ENCODE data around the gene ATP6V0B. TPM values are rescaled to one million over a fixed set of nuclear protein-coding genes. Genes with fewer than 3 reads are reported as not detected.

Gene ATP6V0B
- total RNA-seq, 1 experiment from 2014 or later = 241 TPM

GRCh38 chr1:43982808-43983207, 8.0 kb downstream of the ATP6V0B start:
- intact Hi-C loops (cut with micrococcal nuclease) = no loop called here
- no peaks in the 10 kb centered on the region for H3K9me2 ChIP-seq (replicated peaks; ENCODE audit: low read length)
- no peaks in the 10 kb centered on the region for H3K9me3 ChIP-seq (ENCODE audit: low read length)
- H3K27ac ChIP-seq (ENCODE audit: low read length) = no peak overlapping the region
- no peaks in the 10 kb centered on the region for H3K27me3 ChIP-seq (ENCODE audit: low read length)
- no peak overlapping the region for H3K4me3 ChIP-seq (ENCODE audit: low read length)
- ATAC-seq (no peak), DNase-seq (no peak)
- no peak overlapping the region for H2AFZ ChIP-seq (ENCODE audit: low read length)
- H4K20me1 ChIP-seq (ENCODE audit: low read length) = 0 out of 2 replicates have a peak, but pooled peaks cover 1% of the 10 kb centered on the region
- H3F3A ChIP-seq (ENCODE audit: low read length, unreplicated experiment) = no peaks in the 10 kb centered on the region
- POLR2A ChIA-PET (ENCODE audit: unreplicated experiment) = no interaction called here
- H3K9ac ChIP-seq (ENCODE audit: low read length) = no peak overlapping the region
- H3K79me2 ChIP-seq (ENCODE audit: low read length) = peaks cover 53% of the 10 kb centered on the region
- H3K4me2 ChIP-seq (ENCODE audit: low read length) = no peak overlapping the region
- BruUV-seq (replicated peaks) = no TSS peak
- TF ChIP-seq CTCF (conservative IDR thresholded peaks at IDR 0.05; ENCODE audit: low read depth, low read length) = no peak
- peaks cover 10% of the 10 kb centered on the region; the same call in 1 of the 2 replicates for H3K36me3 ChIP-seq (ENCODE audit: low read depth, low read length)
- peaks cover 26% of the 10 kb centered on the region for H3K4me1 ChIP-seq (ENCODE audit: insufficient read depth, low read length)
- CTCF ChIA-PET = no interaction called here

GRCh38 chr1:43983253-43983899, 8.6 kb downstream of the ATP6V0B start:
- Histone ChIP-seq H3K9ac (ENCODE audit: low read length) (no peak overlapping the region), H3K4me3 (ENCODE audit: low read length) (no peak overlapping the region), H3K9me3 (ENCODE audit: low read length) (no peaks in the 10 kb centered on the region), H3K36me3 (ENCODE audit: low read depth, low read length) (peaks cover 9% of the 10 kb centered on the region; the same call in 1 of the 2 replicates), H3K79me2 (ENCODE audit: low read length) (peaks cover 48% of the 10 kb centered on the region), H3K4me1 (ENCODE audit: insufficient read depth, low read length) (peaks cover 20% of the 10 kb centered on the region), H4K20me1 (ENCODE audit: low read length) (no peaks in the 10 kb centered on the region), H2AFZ (ENCODE audit: low read length) (no peak overlapping the region), H3K4me2 (ENCODE audit: low read length) (no peak overlapping the region), H3F3A (ENCODE audit: low read length, unreplicated experiment) (no peaks in the 10 kb centered on the region), H3K9me2 (replicated peaks; ENCODE audit: low read length) (no peaks in the 10 kb centered on the region), H3K27ac (ENCODE audit: low read length) (no peak overlapping the region), H3K27me3 (ENCODE audit: low read length) (no peaks in the 10 kb centered on the region)
- no peak for TF ChIP-seq CTCF (conservative IDR thresholded peaks at IDR 0.05; ENCODE audit: low read depth, low read length)
- no peak for TF ChIP-seq EZH2phosphoT487 (IDR thresholded peaks at IDR 0.05; ENCODE audit: borderline replicate concordance, low read length)
- no peak for TF ChIP-seq EZH2 (IDR thresholded peaks at IDR 0.05; ENCODE audit: low read length, unreplicated experiment)
- no TSS peak for BruUV-seq (replicated peaks)
- CTCF ChIA-PET = no interaction called here
- intact Hi-C loops (cut with micrococcal nuclease) = no loop called here
- ATAC-seq (no peak), DNase-seq (no peak)
- POLR2A ChIA-PET (ENCODE audit: unreplicated experiment) = no interaction called here

GRCh38 chr1:43984855-43985254, 10.1 kb downstream of the ATP6V0B start:
- intact Hi-C loops (cut with micrococcal nuclease) = no loop called here
- ChIA-PET CTCF (no interaction called here), POLR2A (ENCODE audit: unreplicated experiment) (no interaction called here)
- Histone ChIP-seq H3K27me3 (ENCODE audit: low read length) (no peaks in the 10 kb centered on the region), H3K4me2 (ENCODE audit: low read length) (no peak overlapping the region), H3K4me1 (ENCODE audit: insufficient read depth, low read length) (peaks cover 13% of the 10 kb centered on the region), H3F3A (ENCODE audit: low read length, unreplicated experiment) (no peaks in the 10 kb centered on the region), H4K20me1 (ENCODE audit: low read length) (no peaks in the 10 kb centered on the region), H3K9me3 (ENCODE audit: low read length) (no peaks in the 10 kb centered on the region), H3K9ac (ENCODE audit: low read length) (no peak overlapping the region), H2AFZ (ENCODE audit: low read length) (no peak overlapping the region), H3K4me3 (ENCODE audit: low read length) (no peak overlapping the region), H3K9me2 (replicated peaks; ENCODE audit: low read length) (no peaks in the 10 kb centered on the region), H3K79me2 (ENCODE audit: low read length) (peaks cover 37% of the 10 kb centered on the region), H3K36me3 (ENCODE audit: low read depth, low read length) (peaks cover 9% of the 10 kb centered on the region; the same call in 1 of the 2 replicates), H3K27ac (ENCODE audit: low read length) (no peak overlapping the region)
- ATAC-seq (no peak), DNase-seq (no peak)
- no TSS peak for BruUV-seq (replicated peaks)
- TF ChIP-seq EZH2 (IDR thresholded peaks at IDR 0.05; ENCODE audit: low read length, unreplicated experiment) (no peak), EZH2phosphoT487 (IDR thresholded peaks at IDR 0.05; ENCODE audit: borderline replicate concordance, low read length) (no peak), CTCF (conservative IDR thresholded peaks at IDR 0.05; ENCODE audit: low read depth, low read length) (no peak)
